Activated CD4-positive, alpha-beta T cell treated with anti-CD3 and anti-CD28 coated beads, Interleukin-2, amount 50 U/mL, for 1 hour (primary cell): Measurements from ENCODE around the gene GAPVD1.
"Not testable (repeated sequence)": the region's sequence is repeated elsewhere in the genome, so short reads cannot be mapped to it uniquely, and the experiment has no call there.

ENCODE experiments used
- DNase-seq: peaks from one replicate; pipeline ENCODE4 v3.0.0-alpha.2; 2020

The GAPVD1 gene

GRCh38 chr9:125376261-125377226 lies 114.9 kb downstream of the GAPVD1 start:
- no peak for DNase-seq

GRCh38 chr9:125377584-125378250 lies 116.1 kb downstream of the GAPVD1 start:
- DNase-seq, result no peak

- no peak for DNase-seq
These were observed 117.2 kb downstream of the GAPVD1 start for GRCh38 chr9:125378778-125379177.

- DNase-seq, result no peak
These were observed 117.6 kb downstream of the GAPVD1 start for GRCh38 chr9:125379208-125379607.

- no peak for DNase-seq
These were observed 118.8 kb downstream of the GAPVD1 start for GRCh38 chr9:125380406-125380805.

- no peak for DNase-seq
These were observed 126.4 kb downstream of the GAPVD1 start for GRCh38 chr9:125387861-125388524.

- DNase-seq, result no peak
These were observed 127.4 kb downstream of the GAPVD1 start for GRCh38 chr9:125388978-125389377.

- no peak for DNase-seq
These were observed 130.1 kb downstream of the GAPVD1 start for GRCh38 chr9:125391704-125392103.

- no peak for DNase-seq
These were observed 131.8 kb downstream of the GAPVD1 start for GRCh38 chr9:125393426-125393825.

GRCh38 chr9:125396799-125397198 lies 135.2 kb downstream of the GAPVD1 start:
- DNase-seq, result no peak

- no peak for DNase-seq
These were observed 136.1 kb downstream of the GAPVD1 start for GRCh38 chr9:125397736-125398135.

- DNase-seq, result no peak
These were observed 136.6 kb downstream of the GAPVD1 start for GRCh38 chr9:125398243-125398642.

GRCh38 chr9:125399165-125399564 lies 137.5 kb downstream of the GAPVD1 start:
- DNase-seq, result no peak

GRCh38 chr9:125399666-125400065 lies 138.0 kb downstream of the GAPVD1 start:
- no peak for DNase-seq

- DNase-seq, result not testable (repeated sequence)
These were observed 138.6 kb downstream of the GAPVD1 start for GRCh38 chr9:125400232-125400631.

GRCh38 chr9:125400725-125401716 lies 139.4 kb downstream of the GAPVD1 start:
- DNase-seq, result no peak

- no peak for DNase-seq
These were observed 143.1 kb downstream of the GAPVD1 start for GRCh38 chr9:125404733-125405132.

- no peak for DNase-seq
These were observed 144.5 kb downstream of the GAPVD1 start for GRCh38 chr9:125405938-125406809.

GRCh38 chr9:125406810-125407087 lies 145.1 kb downstream of the GAPVD1 start:
- DNase-seq, result no peak

GRCh38 chr9:125407432-125407973 lies 145.9 kb downstream of the GAPVD1 start:
- DNase-seq, result no peak
